NCI-H446 (cell line): ENCODE data around the gene LRRC41.
"Not testable (repeated sequence)": the region's sequence is repeated elsewhere in the genome, so short reads cannot be mapped to it uniquely, and the experiment has no call there.

ENCODE experiments used
- DNase-seq, 2 experiments: peaks; one replicate each; lab custom pipeline; 2025; lab: John Stamatoyannopoulos, UW

Gene LRRC41

DNA sequence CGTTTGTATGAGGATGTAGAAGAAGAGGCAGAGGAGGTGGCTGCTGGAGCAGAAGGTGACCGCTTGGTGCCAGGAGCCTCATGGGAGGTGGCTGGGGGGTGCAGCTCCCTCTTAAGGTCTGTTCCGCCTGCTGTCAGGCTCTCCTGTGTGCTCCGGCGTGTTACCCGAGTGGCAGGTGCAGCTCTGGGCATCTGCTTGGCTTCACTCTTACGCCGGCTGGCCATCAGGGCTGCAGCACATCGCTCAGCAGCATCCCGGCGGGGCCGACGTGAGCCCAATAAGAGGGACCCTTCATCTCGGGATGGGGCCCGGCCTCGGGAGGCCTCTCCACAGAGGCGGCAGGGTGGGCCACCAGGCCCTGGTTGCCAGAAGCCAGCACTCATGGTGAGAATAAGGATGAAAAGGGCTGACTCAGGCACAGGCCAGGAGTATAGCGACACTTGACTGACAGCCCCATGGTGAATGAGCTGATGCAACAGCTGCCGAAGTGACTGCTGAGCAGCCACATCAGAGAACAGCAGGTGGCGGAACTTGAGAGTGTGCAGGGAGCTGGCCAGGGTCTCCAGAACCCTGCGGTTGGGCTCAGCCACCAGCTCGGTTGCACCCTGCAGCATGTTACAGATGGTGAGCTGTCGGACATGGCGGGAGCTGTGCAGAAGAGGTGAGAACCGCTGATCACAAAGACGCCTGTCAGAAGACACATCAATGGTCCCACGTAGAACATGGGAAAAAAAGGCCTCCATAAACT, 17.5 kb downstream of the LRRC41 start:
- DNase-seq: peak; percentile 8 to 31

DNA sequence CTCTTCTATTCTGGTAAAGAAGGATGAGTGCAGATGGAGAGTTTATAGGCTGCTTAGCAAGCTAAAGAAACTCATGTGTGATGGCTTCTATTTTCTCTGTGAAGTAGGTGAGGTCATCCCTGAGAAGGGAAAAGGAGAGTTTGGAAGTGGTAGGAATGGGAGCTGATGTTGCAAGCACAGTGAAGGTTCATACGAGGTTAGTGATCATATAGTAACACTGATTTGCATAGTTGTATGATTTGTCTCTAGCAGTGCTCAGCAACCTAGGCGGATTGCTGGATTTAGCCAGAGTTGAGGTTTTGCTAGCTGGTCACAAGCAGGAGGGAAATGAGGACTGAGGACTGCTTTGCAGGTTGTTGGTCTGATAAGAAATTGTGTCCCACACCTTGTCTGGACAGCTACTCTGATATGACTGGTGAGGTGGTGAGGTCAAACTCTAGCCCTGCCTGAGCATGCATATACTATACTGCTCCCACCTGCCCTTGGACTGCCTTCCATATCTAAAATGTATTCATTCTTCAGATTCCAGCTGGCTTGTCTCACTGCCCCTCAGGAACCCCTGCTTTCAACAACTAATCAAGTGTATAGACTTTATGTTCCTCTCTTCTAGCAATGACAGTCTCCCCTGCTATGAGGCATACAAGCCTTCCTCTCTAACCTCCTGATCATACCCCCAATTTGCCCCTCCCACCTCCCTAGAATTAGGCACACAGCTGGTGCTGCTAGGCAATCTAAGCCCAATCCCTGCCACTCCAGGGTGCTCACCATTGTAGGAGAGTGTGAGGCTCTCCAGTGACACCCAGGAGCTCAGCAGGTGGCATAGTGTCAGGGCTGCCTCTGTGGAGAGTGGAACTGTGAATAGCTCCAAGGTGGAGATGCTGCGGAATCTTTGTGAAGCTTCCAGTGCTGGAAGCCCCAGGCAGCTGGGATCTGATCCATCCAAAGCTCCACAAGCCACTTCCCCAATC, 18.5 kb downstream of the LRRC41 start:
- DNase-seq: no peak

DNA sequence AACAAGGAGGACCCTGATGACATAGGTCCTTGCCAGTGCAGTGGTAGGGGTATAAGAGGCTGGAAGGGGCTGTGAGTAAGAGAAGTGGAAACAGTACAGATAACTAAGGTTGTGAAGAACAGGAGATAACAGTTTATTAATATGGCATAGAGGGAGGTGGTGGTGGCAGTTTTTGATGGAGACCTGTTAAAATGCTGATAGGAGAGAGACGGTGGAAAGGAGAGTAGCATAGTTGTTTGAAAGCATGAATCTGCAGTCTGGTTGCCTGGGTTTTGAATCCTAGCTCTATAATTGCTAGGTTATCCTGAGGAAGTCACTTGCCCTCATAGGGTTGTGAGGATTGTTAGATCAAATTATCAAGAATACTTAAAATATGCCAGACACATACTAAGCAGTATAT, 19.4 kb downstream of the LRRC41 start:
- no peak for DNase-seq

DNA sequence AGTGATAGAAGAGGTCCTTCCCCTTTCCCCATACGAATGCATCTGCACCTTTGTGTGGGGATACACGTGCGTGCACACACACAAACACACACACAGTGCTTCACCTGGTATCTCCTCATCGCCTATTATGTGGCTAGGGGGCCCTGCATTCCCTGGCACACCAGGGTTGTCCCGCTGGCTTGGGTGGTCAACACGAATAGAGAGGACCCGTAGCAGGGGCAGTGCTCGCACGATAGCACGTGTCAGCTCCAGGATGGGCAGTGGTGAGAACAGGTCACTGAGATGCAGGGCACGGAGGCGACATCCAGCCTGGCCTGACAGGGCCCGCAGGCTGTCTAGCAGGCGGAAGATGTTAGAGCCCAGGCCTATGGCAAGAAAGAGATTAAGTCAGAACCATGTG, 22.4 kb downstream of the LRRC41 start:
- no peak for DNase-seq

DNA sequence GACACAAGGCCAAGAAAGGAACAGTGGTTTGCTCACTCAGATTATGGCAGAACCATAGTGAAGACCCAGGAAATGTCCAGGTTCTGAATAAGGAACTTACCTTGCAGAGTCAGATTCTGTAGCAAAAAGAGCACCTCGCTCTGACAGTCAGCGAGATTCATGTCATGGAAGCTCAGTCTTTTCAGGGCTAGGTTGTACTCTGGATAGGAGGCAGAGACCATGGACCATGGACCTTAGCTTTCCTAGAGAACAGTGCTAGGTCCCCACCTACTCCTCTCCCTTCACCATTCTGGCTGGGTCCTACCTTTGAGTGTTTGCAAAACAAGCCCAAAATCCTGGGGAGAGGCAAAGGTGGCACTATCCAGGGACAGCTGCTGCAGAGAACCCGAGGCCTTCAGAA, 23.3 kb downstream of the LRRC41 start:
- no peak for DNase-seq

DNA sequence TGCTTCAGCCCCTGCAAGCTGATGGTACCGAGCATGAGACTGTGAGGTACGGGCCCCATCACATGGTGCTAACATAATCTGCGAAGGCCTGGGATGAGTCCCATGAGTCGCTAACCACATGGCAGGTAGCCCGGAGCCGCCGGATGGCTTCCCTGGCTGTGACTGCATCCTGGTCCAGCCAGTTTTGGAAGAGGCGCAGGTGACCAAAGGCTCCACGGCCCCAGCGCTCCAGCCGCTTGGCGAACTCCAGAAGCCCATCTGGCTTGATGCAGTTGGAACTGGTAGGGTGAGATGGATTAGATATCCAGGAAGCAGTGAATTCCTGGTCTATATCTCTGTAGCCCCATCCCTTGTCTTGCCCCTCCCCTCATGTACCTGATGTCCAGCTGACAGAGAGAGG, 24.6 kb downstream of the LRRC41 start:
- no peak for DNase-seq

DNA sequence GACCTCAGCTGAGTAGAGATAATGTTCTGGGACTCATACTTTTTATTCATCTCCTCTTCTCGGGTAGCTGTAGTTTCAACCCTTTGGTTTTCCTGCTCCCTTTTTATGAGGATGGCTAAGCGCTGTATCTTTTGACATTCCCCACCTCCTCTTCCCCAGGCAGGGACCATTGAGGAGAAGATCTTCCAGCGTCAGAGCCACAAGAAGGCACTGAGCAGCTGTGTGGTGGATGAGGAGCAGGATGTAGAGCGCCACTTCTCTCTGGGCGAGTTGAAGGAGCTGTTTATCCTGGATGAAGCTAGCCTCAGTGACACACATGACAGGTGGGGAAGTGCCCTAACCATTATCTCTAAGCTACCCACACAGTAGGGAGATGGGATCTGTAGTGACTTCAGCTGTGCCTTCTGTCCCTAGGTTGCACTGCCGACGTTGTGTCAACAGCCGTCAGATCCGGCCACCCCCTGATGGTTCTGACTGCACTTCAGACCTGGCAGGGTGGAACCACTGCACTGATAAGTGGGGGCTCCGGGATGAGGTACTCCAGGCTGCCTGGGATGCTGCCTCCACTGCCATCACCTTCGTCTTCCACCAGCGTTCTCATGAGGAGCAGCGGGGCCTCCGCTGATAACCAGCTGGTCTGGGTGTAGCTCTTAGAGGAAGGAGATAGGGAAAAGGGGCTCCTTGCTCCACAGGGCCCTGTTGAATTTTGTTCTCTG, 25.6 kb downstream of the LRRC41 start:
- DNase-seq: no peak

DNA sequence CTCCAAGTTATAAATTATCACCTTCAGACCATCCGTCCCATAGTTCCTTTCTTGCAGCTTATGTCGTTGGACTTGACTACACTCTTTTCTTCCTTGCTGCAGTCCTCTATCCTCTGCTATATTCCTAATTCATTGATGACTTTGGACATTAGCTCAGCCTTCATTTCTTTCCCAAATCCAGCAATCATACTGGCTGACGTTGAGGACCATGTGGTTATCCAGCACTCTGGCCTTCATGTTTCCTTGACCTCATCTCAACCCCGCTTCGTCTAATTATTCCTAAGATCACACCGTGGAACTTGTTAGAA, 28.4 kb downstream of the LRRC41 start:
- DNase-seq: no peak

DNA sequence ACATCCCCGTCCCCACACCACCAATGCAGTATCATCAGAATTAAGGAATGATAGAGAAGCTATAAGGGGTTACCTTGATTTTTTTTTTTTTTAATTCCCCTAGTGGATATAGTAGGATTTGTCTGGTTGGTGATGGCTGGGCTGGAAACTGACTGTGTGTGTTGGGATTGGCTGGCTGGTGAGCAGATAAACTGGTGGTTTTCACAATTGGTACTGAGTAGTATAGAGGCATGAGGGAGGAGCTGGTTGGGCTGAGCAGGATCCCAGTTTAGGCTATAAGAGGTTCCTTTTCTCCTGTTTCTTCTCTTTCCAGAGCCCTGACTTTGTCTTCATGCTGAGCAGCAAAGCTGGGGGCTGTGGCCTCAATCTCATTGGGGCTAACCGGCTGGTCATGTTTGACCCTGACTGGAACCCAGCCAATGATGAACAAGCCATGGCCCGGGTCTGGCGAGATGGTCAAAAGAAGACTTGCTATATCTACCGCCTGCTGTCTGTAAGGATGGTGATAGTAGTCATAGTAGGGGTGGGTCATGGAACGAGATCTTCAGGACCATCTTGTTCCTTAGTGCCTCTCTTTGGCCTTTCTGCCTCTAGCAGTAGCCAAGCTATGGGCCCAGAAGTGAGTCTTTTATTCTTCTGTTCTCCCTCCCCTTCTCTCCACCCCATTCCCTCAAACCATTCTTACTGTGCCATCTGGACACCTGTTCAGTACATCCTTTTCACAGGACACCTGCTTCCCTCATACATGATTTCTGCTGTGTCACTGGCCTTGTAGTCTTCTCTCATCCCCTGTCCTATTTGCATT, 29.0 kb downstream of the LRRC41 start:
- no peak for DNase-seq

DNA sequence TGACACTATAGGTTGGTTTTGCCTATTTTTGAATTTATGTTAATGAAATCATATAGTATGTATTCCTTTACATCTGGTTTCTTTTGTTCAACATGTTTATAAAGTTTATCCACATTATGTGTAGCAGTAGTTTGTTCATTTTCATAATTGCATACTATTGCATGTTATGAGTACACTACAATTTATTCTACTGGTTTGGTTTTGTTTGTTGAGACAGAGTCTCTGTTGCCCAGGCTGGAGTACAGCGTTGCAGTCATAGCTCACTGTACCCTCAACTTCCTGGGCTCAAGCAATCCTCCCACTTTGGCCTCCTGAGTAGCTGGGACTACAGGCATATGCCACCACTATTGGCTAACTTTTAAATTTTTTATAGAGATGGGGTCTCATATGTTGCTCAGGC, 34.8 kb downstream of the LRRC41 start:
- no peak for DNase-seq

DNA sequence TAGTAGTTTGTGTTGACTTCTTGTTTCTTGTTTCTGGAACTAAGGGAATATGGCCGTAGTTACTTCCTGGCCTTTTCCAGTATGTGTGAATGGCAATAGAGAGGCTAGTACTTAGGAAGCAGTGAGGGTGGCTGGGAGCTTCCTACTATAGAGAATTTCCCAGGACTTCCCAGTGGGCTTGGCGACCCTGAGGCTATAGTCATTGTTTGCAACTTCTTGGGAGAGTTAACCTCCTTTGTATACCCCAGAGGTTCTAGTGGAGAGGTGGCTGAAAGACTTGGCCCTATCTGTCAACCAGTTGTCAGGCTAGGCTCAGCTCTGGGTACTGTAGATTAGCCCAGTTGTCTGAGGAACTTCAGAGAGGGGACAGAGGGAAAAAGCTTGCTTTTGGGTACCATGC, 40.3 kb downstream of the LRRC41 start:
- no peak for DNase-seq

DNA sequence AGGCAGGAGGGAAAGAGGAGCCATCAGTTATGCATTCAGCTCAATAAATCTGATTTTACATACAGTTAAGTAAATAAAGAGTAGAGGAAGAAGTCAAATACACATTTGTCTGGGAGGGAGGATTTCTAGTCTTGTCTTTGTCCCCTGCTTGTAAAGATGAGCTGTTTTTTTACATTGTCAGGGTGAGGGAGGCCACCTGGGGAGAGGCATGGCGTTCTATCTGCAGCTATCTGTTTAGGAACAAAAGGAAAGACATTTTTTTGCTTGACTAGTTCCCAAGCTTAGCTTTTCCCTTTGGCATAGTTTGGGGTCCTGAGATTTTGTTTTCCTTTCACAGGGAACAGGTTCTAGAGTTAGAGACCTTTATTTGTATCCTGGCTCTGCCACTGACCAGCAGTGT, 40.9 kb downstream of the LRRC41 start:
- no peak for DNase-seq

DNA sequence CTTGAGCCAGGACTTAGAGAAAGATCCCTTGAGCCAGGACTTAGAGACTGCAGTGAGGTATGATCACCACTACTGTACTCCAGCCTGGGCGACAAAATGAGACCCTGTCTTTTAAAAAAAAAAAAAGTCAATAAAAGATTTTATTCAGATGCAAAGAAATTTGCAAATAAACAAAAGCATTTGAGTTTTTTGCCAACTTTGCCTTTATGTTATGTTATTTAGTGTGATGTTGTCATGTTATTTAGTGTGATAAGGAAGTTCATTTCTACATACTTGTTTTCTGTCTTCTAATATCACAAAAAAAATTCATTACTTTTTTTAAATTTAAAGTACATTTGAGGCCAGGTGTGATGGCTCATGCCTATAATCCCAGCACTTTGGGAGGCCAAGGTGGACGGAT, 46.9 kb downstream of the LRRC41 start:
- DNase-seq: no peak

DNA sequence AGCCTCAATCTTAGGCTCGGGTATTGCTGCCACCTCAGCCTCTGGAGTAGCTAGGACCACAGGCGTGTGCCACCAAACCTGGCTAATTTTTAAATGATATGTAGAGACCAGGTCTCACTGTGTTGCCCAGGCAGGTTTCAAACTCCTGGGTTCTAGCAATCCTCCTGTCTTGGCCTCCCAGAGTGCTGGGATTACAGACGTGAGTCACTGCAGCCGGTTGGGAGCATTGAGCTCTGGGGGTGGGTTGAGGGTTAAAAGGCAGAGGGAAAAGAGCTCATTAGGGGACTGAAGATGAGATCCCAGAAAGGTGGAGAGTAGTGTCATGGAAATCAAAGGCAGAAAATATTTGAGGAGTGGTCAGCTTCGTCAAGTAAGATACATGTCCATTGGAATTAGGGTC, 48.7 kb downstream of the LRRC41 start:
- no peak for DNase-seq

DNA sequence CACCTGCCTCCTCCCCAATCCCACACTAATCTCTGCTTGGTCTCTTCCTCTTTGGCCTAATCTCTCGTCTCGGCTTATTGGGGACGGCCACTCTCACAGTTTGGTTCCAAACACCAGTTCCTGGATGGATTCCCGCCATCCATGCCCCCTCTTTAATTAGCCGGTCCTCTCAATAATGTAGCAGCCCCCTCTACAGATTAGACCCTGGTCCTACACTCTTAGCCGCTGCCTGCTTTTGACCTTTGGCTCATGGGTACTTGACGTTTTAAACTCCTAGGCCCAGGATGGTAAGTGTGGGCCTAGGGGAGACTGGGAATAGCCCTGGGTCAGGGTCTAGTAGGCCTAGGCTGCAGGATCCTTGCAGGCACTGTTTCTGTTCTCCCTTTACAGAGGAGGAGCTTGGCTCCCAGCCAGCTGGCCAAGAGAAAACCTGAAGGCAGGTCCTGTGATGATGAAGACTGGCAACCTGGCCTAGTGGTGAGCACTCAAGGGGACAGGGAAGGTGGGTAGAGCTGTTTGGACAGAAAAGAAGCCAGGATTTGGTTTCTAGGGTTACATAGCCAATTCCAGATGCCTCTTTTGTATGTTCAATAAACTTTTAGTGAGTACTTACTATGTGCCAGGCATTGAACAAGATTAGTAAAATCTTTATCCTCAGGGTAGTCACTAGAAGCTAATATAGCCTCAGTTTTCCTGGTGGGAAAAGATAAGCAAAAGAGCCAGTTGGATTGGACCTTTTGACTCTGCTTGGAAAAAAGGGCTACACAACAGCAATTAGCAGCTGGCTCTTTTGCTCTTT, 55.1 kb downstream of the LRRC41 start:
- peak; percentile 51 to 79 for DNase-seq

DNA sequence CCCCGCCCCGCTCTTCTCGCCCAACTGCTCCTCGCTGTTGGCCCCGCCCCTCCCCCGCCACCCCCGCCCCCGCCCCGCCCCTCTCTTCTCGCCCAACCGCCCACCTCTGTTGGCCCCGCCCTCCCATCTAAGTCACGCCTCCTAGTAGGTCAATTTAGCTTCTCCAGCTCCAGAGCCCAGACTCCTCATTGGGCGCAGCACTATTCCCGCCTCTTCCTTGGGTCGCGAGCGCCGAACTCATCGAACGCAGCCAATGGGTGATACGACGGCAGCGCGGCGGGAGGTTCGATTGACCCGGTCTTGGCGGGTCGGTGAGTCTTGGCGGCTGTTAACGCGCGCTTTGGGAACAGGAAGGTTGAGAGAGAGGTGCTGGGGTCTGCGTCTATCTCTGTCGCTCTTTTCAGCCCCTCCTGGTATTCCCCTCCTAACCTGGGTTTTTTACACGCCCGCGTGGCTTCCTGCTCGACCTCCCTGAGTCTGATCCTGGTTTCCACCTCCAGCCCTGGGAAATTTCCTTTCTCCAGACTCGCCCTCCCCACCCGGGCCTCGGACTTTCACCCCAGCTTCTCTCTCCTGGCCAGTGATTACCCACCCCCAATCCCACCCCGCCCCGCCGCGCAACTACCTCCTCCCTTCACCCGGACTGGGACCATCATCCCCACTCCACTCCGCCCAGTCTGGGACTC, 55.8 kb downstream of the LRRC41 start, which contains the start of gene RAD54L:
RAD54L (plus strand) TSS at position 328 of the 686 bp plus-strand sequence. CDS start 643 bp downstream, outside the sequence.
- peak; percentile 98 to 99 for DNase-seq

DNA sequence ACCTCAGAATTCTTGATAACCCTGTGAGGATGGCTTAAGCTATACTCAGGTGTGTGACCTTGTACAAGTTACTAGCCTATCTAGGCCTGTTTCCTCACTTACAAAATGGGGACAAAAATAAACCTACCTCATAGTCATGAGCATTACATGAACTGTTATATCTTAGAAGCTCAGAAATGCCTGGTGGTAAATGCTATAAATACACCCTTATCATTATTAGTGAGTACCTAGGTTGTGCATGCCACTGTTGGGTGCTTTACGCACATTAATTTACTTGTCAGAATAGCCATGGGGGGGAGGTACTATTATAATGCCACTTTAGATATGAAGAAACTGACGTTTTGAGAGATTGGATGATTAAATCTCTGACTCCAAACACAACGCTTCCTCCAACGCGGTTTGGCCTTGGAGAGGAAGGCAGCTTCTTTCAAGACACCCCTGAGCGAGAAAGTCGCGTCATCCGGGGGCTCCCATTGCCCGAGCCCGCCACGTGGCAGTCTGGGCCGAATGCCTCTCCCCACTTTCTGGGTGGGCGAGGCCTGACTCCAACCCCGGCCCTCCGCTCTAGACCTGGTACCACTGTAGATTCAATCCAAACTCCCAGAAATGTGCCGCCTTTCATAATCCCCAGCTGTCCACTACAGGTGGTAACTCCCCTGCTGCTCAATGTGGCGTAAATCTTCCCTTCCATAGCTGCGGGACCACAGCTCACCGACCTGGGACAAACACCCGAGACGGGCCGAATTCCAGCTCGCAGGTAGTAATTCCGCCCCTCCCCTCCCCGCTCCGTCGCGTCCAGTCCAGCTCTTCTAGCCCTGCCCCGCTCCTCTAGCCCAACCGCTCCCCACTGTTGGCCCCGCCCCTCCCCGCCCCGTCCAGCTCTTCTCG, 56.6 kb downstream of the LRRC41 start:
- DNase-seq: peak; percentile 72 to 78

DNA sequence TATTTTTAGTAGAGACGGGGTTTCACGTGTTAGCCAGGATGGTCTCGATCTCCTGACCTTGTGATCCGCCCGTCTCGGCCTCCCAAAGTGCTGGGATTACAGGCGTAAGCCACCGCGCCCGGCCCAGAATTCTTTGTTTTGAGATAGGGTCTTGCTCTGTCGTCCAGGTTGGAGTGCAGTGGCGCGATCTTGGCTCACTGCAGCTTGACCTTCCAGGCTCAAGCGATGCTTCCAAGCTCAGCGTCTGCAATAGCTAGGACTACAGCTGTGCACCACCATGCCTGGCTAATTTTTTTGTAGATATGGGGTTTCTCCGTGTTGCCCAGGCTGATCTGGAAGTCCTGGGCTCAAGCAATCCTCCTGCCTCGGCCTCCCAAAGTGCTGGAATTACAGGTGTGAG, 57.3 kb downstream of the LRRC41 start:
- DNase-seq: not testable (repeated sequence)
